ENCODE results near the gene TUBA1B.

DNA sequence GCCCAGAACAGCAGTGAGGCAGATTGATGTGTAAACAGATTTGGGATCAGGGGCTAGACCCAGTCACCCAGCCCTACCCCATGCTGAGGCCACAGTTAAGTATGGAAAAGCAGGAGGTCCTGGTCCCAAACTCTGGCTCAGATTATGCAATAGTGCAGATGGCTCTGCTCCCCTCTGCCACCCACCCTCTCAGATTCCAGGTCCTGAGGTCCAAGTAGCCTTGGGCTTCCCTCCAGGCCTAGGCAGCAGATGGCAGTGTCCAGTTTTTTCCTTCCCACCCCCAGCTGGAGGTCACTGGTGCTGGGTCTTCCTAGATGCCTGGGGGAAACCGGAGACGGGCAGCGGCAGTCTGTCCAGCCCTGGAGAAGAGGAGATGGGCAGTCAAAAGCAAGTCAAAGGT lies 33.8 kb downstream of the TUBA1B start:
- TF ChIP-seq, protein P1, sequence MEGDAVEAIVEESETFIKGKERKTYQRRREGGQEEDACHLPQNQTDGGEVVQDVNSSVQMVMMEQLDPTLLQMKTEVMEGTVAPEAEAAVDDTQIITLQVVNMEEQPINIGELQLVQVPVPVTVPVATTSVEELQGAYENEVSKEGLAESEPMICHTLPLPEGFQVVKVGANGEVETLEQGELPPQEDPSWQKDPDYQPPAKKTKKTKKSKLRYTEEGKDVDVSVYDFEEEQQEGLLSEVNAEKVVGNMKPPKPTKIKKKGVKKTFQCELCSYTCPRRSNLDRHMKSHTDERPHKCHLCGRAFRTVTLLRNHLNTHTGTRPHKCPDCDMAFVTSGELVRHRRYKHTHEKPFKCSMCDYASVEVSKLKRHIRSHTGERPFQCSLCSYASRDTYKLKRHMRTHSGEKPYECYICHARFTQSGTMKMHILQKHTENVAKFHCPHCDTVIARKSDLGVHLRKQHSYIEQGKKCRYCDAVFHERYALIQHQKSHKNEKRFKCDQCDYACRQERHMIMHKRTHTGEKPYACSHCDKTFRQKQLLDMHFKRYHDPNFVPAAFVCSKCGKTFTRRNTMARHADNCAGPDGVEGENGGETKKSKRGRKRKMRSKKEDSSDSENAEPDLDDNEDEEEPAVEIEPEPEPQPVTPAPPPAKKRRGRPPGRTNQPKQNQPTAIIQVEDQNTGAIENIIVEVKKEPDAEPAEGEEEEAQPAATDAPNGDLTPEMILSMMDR (IDR thresholded peaks at IDR 0.05): no peak
- TF ChIP-seq POLR2A (IDR thresholded peaks at IDR 0.05) (no peak), POLR2AphosphoS5 (IDR thresholded peaks at IDR 0.05) (no peak)
